Right forelimb (tissue), 1 donor: ENCODE measurements around the gene SPNS1.

Experiments used
- DNase-seq: peaks from one replicate; pipeline ENCODE4 v3.0.0-alpha.2; 2018

The SPNS1 gene

GRCh38 chr16:29030086-29030840 lies 55.7 kb downstream of the SPNS1 start:
- no peak for DNase-seq
